H1 (cell line): ENCODE data around the gene ACTG2. TPM values are rescaled to one million over a fixed set of nuclear protein-coding genes. Genes with fewer than 3 reads are reported as not detected.

ENCODE experiments used
- CTCF ChIA-PET: fragments of 300-600 bp; sonication (Branson Sonifier 250); formaldehyde crosslinking; loops from one replicate; lab custom pipeline; 2021; ENCODE audit not compliant: partially characterized antibody; lab: Charles Lee
- POLR2A ChIA-PET: fragments of 300-600 bp; sonication (Branson Sonifier 250); formaldehyde crosslinking; loops from one replicate; lab custom pipeline; 2021; ENCODE audit warnings: inconsistent platforms; ENCODE audit not compliant: partially characterized antibody; lab: Charles Lee
- DNase-seq, 2 experiments: peaks; one replicate each; pipeline versions ENCODE4 v3.0.0 to v3.0.0-alpha.2; 2010 to 2022; ENCODE audit warnings: low spot score in 2 of 2, low read depth in 1 of 2, mixed read lengths in 1 of 2
- FAIRE-seq: peaks from 2 replicates; lab custom pipeline; 2011; peaks lifted over from hg19 to GRCh38; lab: Jason Lieb, UNC
- H2AFZ ChIP-seq: 2 replicates; pipeline ENCODE4 v1.8.1; 2012; ENCODE audit warnings: low read length, inconsistent platforms
- H2AK5ac ChIP-seq: 2 replicates; pipeline ENCODE4 v1.6.1; 2013; ENCODE audit warnings: low read depth, low read length
- H2BK120ac ChIP-seq: replicated peaks from 2 replicates; pipeline ENCODE3; 2013; ENCODE audit warnings: low read depth, low read length, inconsistent platforms
- H2BK12ac ChIP-seq: 2 replicates; pipeline ENCODE4 v1.6.1; 2013; ENCODE audit warnings: low read depth, low read length
- H2BK15ac ChIP-seq: 2 replicates; pipeline ENCODE4 v1.6.1; 2013; ENCODE audit warnings: low read length
- H2BK20ac ChIP-seq: 2 replicates; pipeline ENCODE4 v1.6.1; 2013; ENCODE audit warnings: low read length
- H2BK5ac ChIP-seq: 2 replicates; pipeline ENCODE4 v1.6.1; 2013; ENCODE audit warnings: low read depth, low read length
- H3K14ac ChIP-seq: 2 replicates; pipeline ENCODE4 v1.6.1; 2013; ENCODE audit warnings: inconsistent platforms; ENCODE audit not compliant: insufficient read length
- H3K18ac ChIP-seq: 2 replicates; pipeline ENCODE4 v1.6.1; 2013; ENCODE audit warnings: low read length; ENCODE audit errors: extremely low read depth
- H3K23ac ChIP-seq: 2 replicates; pipeline ENCODE4 v1.6.1; 2013; ENCODE audit warnings: inconsistent platforms; ENCODE audit not compliant: insufficient read length
- H3K23me2 ChIP-seq: 2 replicates; pipeline ENCODE4 v1.6.1; 2013; ENCODE audit warnings: low read depth, low read length
- H3K27ac ChIP-seq: 2 replicates; pipeline ENCODE4 v1.6.1; 2011; ENCODE audit warnings: low read depth, low read length, inconsistent platforms
- H3K27me3 ChIP-seq, 4 experiments: replicated peaks in 1 of 4; 1 replicate in 1 of 4; 2 replicates in 3 of 4; pipeline versions ENCODE4 v1.6.1 to v1.8.1; 2011 to 2013; ENCODE audit warnings: low read length in 3 of 4, mild to moderate bottlenecking in 3 of 4, inconsistent platforms in 2 of 4, mixed read lengths in 2 of 4, moderate library complexity in 1 of 4; ENCODE audit not compliant: control insufficient read depth in 3 of 4, insufficient read depth in 3 of 4; ENCODE audit errors: extremely low read depth in 1 of 4
- H3K36me3 ChIP-seq, 4 experiments: 2 replicates each; pipeline versions ENCODE4 v1.6.1 to v1.8.1; 2011 to 2013; ENCODE audit warnings: mild to moderate bottlenecking in 4 of 4, low read length in 3 of 4, moderate library complexity in 2 of 4, control low read depth in 1 of 4, inconsistent platforms in 1 of 4; ENCODE audit not compliant: insufficient read depth in 4 of 4, control insufficient read depth in 2 of 4
- H3K4ac ChIP-seq: replicated peaks from 2 replicates; pipeline ENCODE3; 2013; ENCODE audit warnings: low read length, low read depth, mixed read lengths, inconsistent platforms; ENCODE audit not compliant: insufficient read length
- H3K4me1 ChIP-seq, 4 experiments: replicated peaks in 1 of 4; 1 replicate in 1 of 4; 2 replicates in 3 of 4; pipeline versions ENCODE4 v1.6.1 to v1.8.1; 2011 to 2013; ENCODE audit warnings: low read length in 3 of 4, inconsistent platforms in 2 of 4, mixed read lengths in 1 of 4; ENCODE audit not compliant: insufficient read depth in 4 of 4, control insufficient read depth in 3 of 4
- H3K4me2 ChIP-seq, 2 experiments: 2 replicates each; pipeline versions ENCODE4 v1.6.1 to v1.8.1; 2011 to 2013; ENCODE audit warnings: low read depth in 2 of 2, low read length in 2 of 2, control low read depth in 1 of 2, inconsistent platforms in 1 of 2, mild to moderate bottlenecking in 1 of 2; ENCODE audit not compliant: insufficient read depth in 1 of 2
- H3K4me3 ChIP-seq, 4 experiments: fragments of 200-600, 300-600 bp in 1 of 4; sonication (generic), shearing (Covaris generic), sonication (Bioruptor Twin) in 1 of 4; 2 replicates each; pipeline versions ENCODE4 v1.5.1 to v1.8.1; 2011 to 2016; ENCODE audit warnings: low read length in 4 of 4, low read depth in 3 of 4, control low read depth in 2 of 4, inconsistent platforms in 2 of 4, mild to moderate bottlenecking in 2 of 4, mixed read lengths in 1 of 4, moderate library complexity in 1 of 4; ENCODE audit not compliant: insufficient read depth in 2 of 4; ENCODE audit errors: extremely low read depth in 1 of 4
- H3K56ac ChIP-seq: replicated peaks from 2 replicates; pipeline ENCODE3; 2013; ENCODE audit warnings: low read depth, mild to moderate bottlenecking, mixed read lengths, low read length, inconsistent platforms; ENCODE audit not compliant: insufficient read length
- H3K79me1 ChIP-seq: 2 replicates; pipeline ENCODE4 v1.6.1; 2013; ENCODE audit warnings: low read depth, low read length, control low read depth
- H3K79me2 ChIP-seq, 2 experiments: 2 replicates each; pipeline versions ENCODE4 v1.6.1 to v1.8.1; 2012 to 2013; ENCODE audit warnings: low read length in 2 of 2, mild to moderate bottlenecking in 2 of 2, inconsistent platforms in 1 of 2; ENCODE audit not compliant: insufficient read depth in 2 of 2, control insufficient read depth in 1 of 2
- H3K9ac ChIP-seq, 4 experiments: replicated peaks in 1 of 4; 1 replicate in 1 of 4; 2 replicates in 3 of 4; pipeline versions ENCODE4 v1.6.1 to v1.8.1; 2011 to 2013; ENCODE audit warnings: low read depth in 3 of 4, low read length in 3 of 4, control low read depth in 2 of 4, mild to moderate bottlenecking in 2 of 4, moderate library complexity in 2 of 4, inconsistent platforms in 1 of 4; ENCODE audit errors: extremely low read depth in 1 of 4
- H3K9me3 ChIP-seq, 2 experiments: 2 replicates each; pipeline versions ENCODE4 v1.6.1 to v1.8.1; 2012 to 2013; ENCODE audit warnings: mild to moderate bottlenecking in 2 of 2, moderate library complexity in 2 of 2, control low read depth in 1 of 2, inconsistent platforms in 1 of 2, low read depth in 1 of 2, low read length in 1 of 2, mixed read lengths in 1 of 2; ENCODE audit not compliant: insufficient read depth in 2 of 2
- H4K20me1 ChIP-seq, 2 experiments: replicated peaks in 1 of 2; 2 replicates each; pipeline versions ENCODE3 to v1.8.1; 2011 to 2013; ENCODE audit warnings: inconsistent platforms in 2 of 2, low read length in 2 of 2, mild to moderate bottlenecking in 1 of 2; ENCODE audit not compliant: insufficient read depth in 2 of 2, control insufficient read depth in 1 of 2
- H4K5ac ChIP-seq: 2 replicates; pipeline ENCODE4 v1.6.1; 2013; ENCODE audit warnings: low read length, low read depth, mixed read lengths, inconsistent platforms; ENCODE audit not compliant: insufficient read length
- H4K8ac ChIP-seq: 2 replicates; pipeline ENCODE4 v1.8.0; 2013; ENCODE audit warnings: mild to moderate bottlenecking, moderate library complexity, low read length, inconsistent platforms; ENCODE audit not compliant: insufficient read depth; ENCODE audit errors: extremely low read depth
- H4K91ac ChIP-seq: replicated peaks from 2 replicates; pipeline ENCODE3; 2013; ENCODE audit warnings: low read length, mixed read lengths, inconsistent platforms; ENCODE audit not compliant: insufficient read length
- BCL11A ChIP-seq, 2 experiments: IDR thresholded peaks; one replicate each; pipeline ENCODE4 v1.6.1; 2011; ENCODE audit warnings: low read depth in 2 of 2, low read length in 2 of 2, mild to moderate bottlenecking in 2 of 2
- GABPA ChIP-seq: IDR thresholded peaks from 2 replicates; pipeline ENCODE4 v1.6.1; 2011; ENCODE audit warnings: mild to moderate bottlenecking, low read length, moderate library complexity, borderline replicate concordance; ENCODE audit not compliant: insufficient read depth
- MAX ChIP-seq: IDR thresholded peaks from 2 replicates; pipeline ENCODE4 v1.6.1; 2012; ENCODE audit warnings: inconsistent platforms
- POLR2AphosphoS5 ChIP-seq: IDR thresholded peaks from 2 replicates; pipeline ENCODE4 v1.6.1; 2011; ENCODE audit warnings: low read depth, low read length
- polyA plus RNA-seq, 7 experiments: library from polyadenylated mRNA; depleted of rRNA in 3 of 7; stranded (reverse) in 5 of 7; unstranded in 2 of 7; fragments of >200 nt in 5 of 7; fragments of 200-250 nt in 2 of 7; gene quantifications; 1 replicate in 5 of 7; 2 replicates in 1 of 7; 4 replicates in 1 of 7; pipeline versions ENCODE4 v1.2.1 to v1.2.3, GENCODE V29; 2011 to 2013; ENCODE audit warnings: missing spikeins in 2 of 7, mixed read lengths in 2 of 7
- total RNA-seq: library from RNA; stranded (reverse); fragmentation: NEBNext Ultra II Directional; extraction: Animal tissue kit (Norgen Biotek cat#: 25700); gene quantifications from 2 replicates; pipeline ENCODE4 v1.2.1, GENCODE V29; 2021

Gene ACTG2
- total and polyA plus RNA-seq, 2 of the 8 experiments (the other 6 are each of a cell fraction or from before 2014, with no cell fraction given) = 6.2 to 13.7 TPM

GRCh38 chr2:73856214-73856613, 36.6 kb upstream of the ACTG2 start:
- H2BK15ac ChIP-seq = no peak overlapping the region
- no peak for FAIRE-seq
- H3K27me3 ChIP-seq = no peaks in the 10 kb centered on the region
- ChIA-PET CTCF (interaction anchor here (0.7 to 1.0 kb wide), 2 partner anchors 9 to 176 kb away, joined by 3 read pairs; no protein-coding TSS in a partner anchor), POLR2A (no interaction called here)
- H4K20me1 ChIP-seq = peaks cover 0 to 2% of the 10 kb centered on the region in 2 experiments
- no peak overlapping the region for H3K23ac ChIP-seq
- no peak overlapping the region for H4K8ac ChIP-seq
- H2BK5ac ChIP-seq = no peak overlapping the region
- no peak overlapping the region for H3K4ac ChIP-seq
- H4K91ac ChIP-seq = no peak overlapping the region
- H3K36me3 ChIP-seq = peaks cover 15 to 67% (median 52%) of the 10 kb centered on the region in 4 experiments
- no peak overlapping the region for H2BK120ac ChIP-seq
- H2AK5ac ChIP-seq = no peak overlapping the region
- no peak overlapping the region for H3K4me3 ChIP-seq
- H3K9ac ChIP-seq = no peak overlapping the region
- DNase-seq = no peak
- H2BK12ac ChIP-seq = no peak overlapping the region
- no peaks in the 10 kb centered on the region for H3K79me1 ChIP-seq
- no peak overlapping the region for H3K14ac ChIP-seq
- H3K18ac ChIP-seq = no peak overlapping the region
- no peak overlapping the region for H3K4me2 ChIP-seq
- H3K9me3 ChIP-seq = no peaks in the 10 kb centered on the region
- no peak overlapping the region for H4K5ac ChIP-seq
- H2AFZ ChIP-seq = no peak overlapping the region
- H3K56ac ChIP-seq = no peak overlapping the region
- no peaks in the 10 kb centered on the region for H3K79me2 ChIP-seq
- no peak overlapping the region for H3K27ac ChIP-seq
- H3K4me1 ChIP-seq = no peaks in the 10 kb centered on the region
- H2BK20ac ChIP-seq = no peak overlapping the region
- H3K23me2 ChIP-seq = no peaks in the 10 kb centered on the region; the same call in 1 of the 2 replicates
- TF ChIP-seq GABPA (no peak), BCL11A (IDR thresholded peaks at IDR 0.05; ENCODE audit: low read depth in 2 of 2, low read length in 2 of 2) (no peak), POLR2AphosphoS5 (no peak), MAX (no peak)
